ENCODE results near the gene WNT9A. TPM values are rescaled to one million over a fixed set of nuclear protein-coding genes. Genes with fewer than 3 reads are reported as not detected.

WNT9A gene
- total RNA-seq, 2 donors from 2014 or later = 1.2 to 1.7 TPM

- no peaks in the 10 kb centered on the region for H3K36me3 ChIP-seq (ENCODE audit: control insufficient read depth, insufficient read depth, low read length)
- H3K9ac ChIP-seq (ENCODE audit: extremely low read depth, low read length, poor library complexity, severe bottlenecking) = no peak overlapping the region
- WGBS, 2 experiments (ENCODE audit: insufficient coverage in 1 of 2, insufficient read length in 1 of 2) = 94 to 95% methylated on average over 27 to 35 of the region's 35 CpGs
- peaks cover 3% of the 10 kb centered on the region for H3K4me1 Mint-ChIP-seq
- no peak overlapping the region for H3K4me3 ChIP-seq (ENCODE audit: low read length)
- no peak overlapping the region for H3K4me3 Mint-ChIP-seq
- peaks cover 8% of the 10 kb centered on the region for H3K4me1 ChIP-seq (ENCODE audit: control insufficient read depth, insufficient read depth, low read length)
- H3K27me3 ChIP-seq (ENCODE audit: control insufficient read depth, insufficient read depth, low read length, poor library complexity, severe bottlenecking) = no peaks in the 10 kb centered on the region
- H3K27me3 Mint-ChIP-seq (ENCODE audit: insufficient read depth) = no peaks in the 10 kb centered on the region
- no peak for DNase-seq
- TF ChIP-seq CTCF (conservative IDR thresholded peaks at IDR 0.05) = no peak
- H3K9me3 Mint-ChIP-seq = no peaks in the 10 kb centered on the region
- no peak overlapping the region for H3K27ac ChIP-seq (ENCODE audit: low read depth, low read length)
- no peaks in the 10 kb centered on the region for H3K36me3 Mint-ChIP-seq (ENCODE audit: low read depth)
- H3K27ac Mint-ChIP-seq = no peak overlapping the region
- H3K9me3 ChIP-seq (ENCODE audit: control insufficient read depth, low read length) = no peaks in the 10 kb centered on the region
Measured at GRCh38 chr1:227921461-227922185, 26.1 kb downstream of the WNT9A start.

GRCh38 chr1:227920896-227921295, 26.8 kb downstream of the WNT9A start:
- H3K4me3 Mint-ChIP-seq = no peak overlapping the region
- H3K9me3 Mint-ChIP-seq = no peaks in the 10 kb centered on the region
- Histone ChIP-seq H3K27ac (ENCODE audit: low read depth, low read length) (no peak overlapping the region), H3K36me3 (ENCODE audit: control insufficient read depth, insufficient read depth, low read length) (no peaks in the 10 kb centered on the region), H3K4me3 (ENCODE audit: low read length) (no peak overlapping the region), H3K9me3 (ENCODE audit: control insufficient read depth, low read length) (no peaks in the 10 kb centered on the region), H3K27me3 (ENCODE audit: control insufficient read depth, insufficient read depth, low read length, poor library complexity, severe bottlenecking) (no peaks in the 10 kb centered on the region), H3K9ac (ENCODE audit: extremely low read depth, low read length, poor library complexity, severe bottlenecking) (no peak overlapping the region), H3K4me1 (ENCODE audit: control insufficient read depth, insufficient read depth, low read length) (peaks cover 8% of the 10 kb centered on the region)
- DNase-seq = no peak
- H3K4me1 Mint-ChIP-seq = peaks cover 3% of the 10 kb centered on the region
- no peak overlapping the region for H3K27ac Mint-ChIP-seq
- 95 to 96% methylated on average over 8 of the region's 8 CpGs for WGBS, 2 experiments (ENCODE audit: insufficient coverage in 1 of 2, insufficient read length in 1 of 2)
- no peaks in the 10 kb centered on the region for H3K27me3 Mint-ChIP-seq (ENCODE audit: insufficient read depth)
- no peaks in the 10 kb centered on the region for H3K36me3 Mint-ChIP-seq (ENCODE audit: low read depth)
- no peak for TF ChIP-seq CTCF (conservative IDR thresholded peaks at IDR 0.05)

- Mint-ChIP-seq H3K4me3 (no peak overlapping the region), H3K27me3 (ENCODE audit: insufficient read depth) (no peaks in the 10 kb centered on the region), H3K4me1 (peaks cover 3% of the 10 kb centered on the region), H3K36me3 (ENCODE audit: low read depth) (no peaks in the 10 kb centered on the region), H3K27ac (no peak overlapping the region), H3K9me3 (no peaks in the 10 kb centered on the region)
- Histone ChIP-seq H3K9ac (ENCODE audit: extremely low read depth, low read length, poor library complexity, severe bottlenecking) (no peak overlapping the region), H3K4me3 (ENCODE audit: low read length) (no peak overlapping the region), H3K4me1 (ENCODE audit: control insufficient read depth, insufficient read depth, low read length) (peaks cover 8% of the 10 kb centered on the region), H3K36me3 (ENCODE audit: control insufficient read depth, insufficient read depth, low read length) (no peaks in the 10 kb centered on the region), H3K27ac (ENCODE audit: low read depth, low read length) (no peak overlapping the region), H3K9me3 (ENCODE audit: control insufficient read depth, low read length) (no peaks in the 10 kb centered on the region), H3K27me3 (ENCODE audit: control insufficient read depth, insufficient read depth, low read length, poor library complexity, severe bottlenecking) (no peaks in the 10 kb centered on the region)
- no peak for DNase-seq
- no peak for TF ChIP-seq CTCF (conservative IDR thresholded peaks at IDR 0.05)
- WGBS, 2 experiments (ENCODE audit: insufficient coverage in 1 of 2, insufficient read length in 1 of 2) = 94 to 95% methylated on average over 3 to 11 of the region's 11 CpGs
Measured at GRCh38 chr1:227920426-227920825, 27.3 kb downstream of the WNT9A start.

Measured in endodermal cell (in vitro differentiated cells).